T47D (cell line): ENCODE data around the gene UQCC5.
"Not testable (repeated sequence)": the region's sequence is repeated elsewhere in the genome, so short reads cannot be mapped to it uniquely, and the experiment has no call there.

ENCODE experiments used
- DNase-seq, 2 experiments: peaks; one replicate each; pipeline versions ENCODE4 v3.0.0 to v3.0.0-alpha.2; 2011 to 2012; ENCODE audit warnings: low read depth in 1 of 2, low spot score in 1 of 2
- JUND ChIP-seq: IDR thresholded peaks from 2 replicates; pipeline ENCODE4 v1.6.1; 2012; ENCODE audit warnings: low read depth
- in situ Hi-C: cut with HindIII; loops from 2 replicates; pipeline ENCODE4 v1.10.0; 2016; ENCODE audit warnings: low sequenced_read_pairs, low pct_unique_long_range_greater_than_20kb

The UQCC5 gene

DNA sequence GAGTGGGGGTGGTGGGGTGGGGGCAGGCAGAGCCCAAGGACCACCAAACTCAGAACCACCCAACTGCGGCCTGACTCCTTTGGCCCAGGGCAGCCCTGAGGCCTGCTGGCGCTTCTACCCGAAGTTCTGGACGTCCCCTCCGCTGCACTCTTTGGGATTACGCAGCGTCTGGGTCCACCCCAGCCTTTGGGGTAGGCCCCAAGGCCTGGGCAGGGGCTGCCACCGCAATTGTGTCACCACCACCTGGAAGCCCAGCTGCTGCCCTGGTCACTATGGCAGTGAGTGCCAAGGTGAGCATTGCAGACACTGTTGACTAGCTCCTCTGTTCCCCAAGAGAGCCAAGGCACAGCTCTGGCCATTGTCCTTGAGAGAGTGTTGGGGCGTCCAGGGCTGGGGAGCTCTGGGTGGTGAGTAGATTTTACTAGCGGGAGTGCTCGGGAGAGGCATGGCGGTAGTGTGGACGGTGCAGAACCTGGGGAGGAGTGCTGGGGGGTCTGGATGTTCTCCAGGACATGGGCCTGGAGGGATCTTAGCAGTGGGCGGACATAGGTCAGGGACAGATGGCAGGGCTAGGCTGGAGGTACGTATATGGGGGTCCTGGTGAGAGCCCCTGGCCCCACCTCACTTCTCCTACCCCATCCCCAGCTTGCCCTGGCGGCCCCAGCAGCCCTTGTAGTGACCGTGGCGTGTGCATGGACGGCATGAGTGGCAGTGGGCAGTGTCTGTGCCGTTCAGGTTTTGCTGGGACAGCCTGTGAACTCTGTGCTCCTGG is 15.5 kb upstream of the UQCC5 start:
- TF ChIP-seq JUND: no peak
- DNase-seq: no peak
- in situ Hi-C loops: no loop called here

DNA sequence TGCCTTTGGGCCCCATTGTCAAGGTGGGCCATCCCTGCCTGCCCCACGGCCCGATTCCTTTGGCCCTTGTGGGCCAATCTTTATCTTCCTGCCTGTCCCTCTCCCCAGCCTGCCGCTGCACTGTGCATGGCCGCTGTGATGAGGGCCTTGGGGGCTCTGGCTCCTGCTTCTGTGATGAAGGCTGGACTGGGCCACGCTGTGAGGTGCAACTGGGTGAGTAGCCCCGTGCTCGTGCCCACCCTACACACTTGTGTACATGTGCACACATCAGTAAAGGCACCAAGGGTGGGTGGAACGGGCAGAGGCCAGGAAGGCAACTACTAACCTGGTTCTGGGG is 14.9 kb upstream of the UQCC5 start:
- no peak for TF ChIP-seq JUND
- in situ Hi-C loops: no loop called here
- DNase-seq: no peak

- no peak for TF ChIP-seq JUND
- in situ Hi-C loops: no loop called here
- DNase-seq: no peak
These were observed 14.3 kb upstream of the UQCC5 start for GRCh38 chr3:52521881-52522650.

DNA sequence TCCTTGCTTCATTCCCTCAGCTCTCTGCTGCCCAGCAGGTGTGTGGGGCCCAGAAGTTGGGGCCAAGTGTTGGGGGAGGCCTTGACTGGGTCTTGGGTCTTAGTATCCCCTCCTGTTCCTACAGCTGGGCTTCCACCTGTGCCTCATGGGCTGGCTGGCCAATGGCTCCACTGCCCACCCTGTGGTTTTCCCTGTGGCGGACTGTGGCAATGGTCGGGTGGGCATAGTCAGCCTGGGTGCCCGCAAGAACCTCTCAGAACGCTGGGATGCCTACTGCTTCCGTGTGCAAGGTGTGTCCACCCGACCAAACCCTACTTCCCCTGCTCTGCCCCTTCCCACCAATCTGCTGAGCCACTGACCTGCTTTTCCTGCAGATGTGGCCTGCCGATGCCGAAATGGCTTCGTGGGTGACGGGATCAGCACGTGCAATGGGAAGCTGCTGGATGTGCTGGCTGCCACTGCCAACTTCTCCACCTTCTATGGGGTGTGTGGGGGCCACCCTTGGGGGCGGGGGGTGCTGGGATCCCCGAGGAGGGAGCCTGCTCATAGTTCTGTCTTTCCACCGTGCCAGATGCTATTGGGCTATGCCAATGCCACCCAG is 13.7 kb upstream of the UQCC5 start:
- no peak for DNase-seq
- TF ChIP-seq JUND: no peak
- in situ Hi-C loops: no loop called here

GRCh38 chr3:52523386-52524257 is 12.8 kb upstream of the UQCC5 start:
- no peak for TF ChIP-seq JUND
- in situ Hi-C loops: no loop called here
- DNase-seq: no peak

GRCh38 chr3:52524258-52524751 is 12.1 kb upstream of the UQCC5 start:
- in situ Hi-C loops: no loop called here
- DNase-seq: no peak
- TF ChIP-seq JUND: no peak

- DNase-seq: peak in 1 of 2 experiments; percentile 56
- in situ Hi-C loops: no loop called here
- no peak for TF ChIP-seq JUND
These were observed 11.4 kb upstream of the UQCC5 start for GRCh38 chr3:52524752-52525679.

GRCh38 chr3:52525680-52526561 is 10.5 kb upstream of the UQCC5 start:
- DNase-seq: peak in 1 of 2 experiments; percentile 5
- TF ChIP-seq JUND: no peak
- in situ Hi-C loops: no loop called here

DNA sequence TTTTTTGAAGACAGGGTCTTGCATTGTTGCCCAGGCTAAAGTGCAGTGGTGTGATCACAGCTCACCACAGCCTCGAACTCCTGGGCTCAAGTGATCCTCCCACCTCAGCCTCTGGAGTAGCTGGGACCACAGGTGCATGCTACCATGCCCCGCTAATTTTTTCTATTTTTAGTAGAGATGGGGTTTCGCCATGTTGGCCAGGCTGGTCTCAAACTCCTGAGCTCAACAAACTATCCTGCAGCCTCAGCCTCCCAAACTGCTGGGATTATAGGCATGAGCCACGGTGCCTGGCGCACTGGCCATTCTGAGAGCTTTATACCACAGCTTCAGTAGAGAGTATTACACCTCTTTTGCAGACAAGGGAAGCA is 9.8 kb upstream of the UQCC5 start:
- DNase-seq, in situ Hi-C loops: not testable (repeated sequence)

DNA sequence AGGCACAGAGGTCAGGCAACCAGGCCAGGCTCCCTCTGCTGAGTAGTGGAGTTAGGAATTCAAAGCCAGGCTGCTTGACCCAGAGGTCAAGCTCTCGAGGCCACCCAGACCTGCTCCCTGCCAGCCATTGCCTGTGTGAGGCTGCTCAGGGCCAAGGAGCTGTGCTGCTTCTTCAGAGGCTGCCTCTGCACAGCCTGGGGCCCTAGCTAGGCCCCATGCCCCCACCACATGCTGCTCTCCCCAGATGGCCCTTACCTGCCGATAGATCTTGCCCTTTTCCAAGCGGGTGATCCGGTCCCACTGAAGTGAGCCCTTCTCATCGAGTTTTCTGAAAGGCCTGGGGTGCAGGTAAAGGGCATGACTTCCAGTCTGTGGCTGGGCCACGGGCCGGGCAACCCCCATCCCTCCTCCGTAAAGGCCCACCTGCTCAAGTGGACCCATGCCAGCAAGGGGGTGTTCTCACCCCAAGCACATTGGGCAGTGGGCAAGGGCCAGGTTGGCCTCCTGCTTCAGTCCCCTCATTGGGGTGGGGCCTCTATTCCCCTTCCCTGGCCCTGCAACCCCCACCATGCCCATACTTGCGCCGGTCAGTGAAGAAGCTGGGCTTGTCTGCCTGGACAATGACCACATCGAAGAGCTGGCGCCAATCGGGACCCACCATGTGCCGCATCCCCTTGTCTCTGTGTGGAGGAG is 9.2 kb upstream of the UQCC5 start:
- in situ Hi-C loops: no loop called here

More for the DNA sequence above, 9.2 kb upstream of the UQCC5 start:
- DNase-seq: no peak
- no peak for TF ChIP-seq JUND
